Measurements from ENCODE around the gene DMAC2L. TPM values are rescaled to one million over a fixed set of nuclear protein-coding genes. Genes with fewer than 3 reads are reported as not detected.

Gene DMAC2L
- total RNA-seq, 1 experiment from 2014 or later = 14.0 TPM

- peak; percentile 71 for ATAC-seq
- TF ChIP-seq, protein P1, sequence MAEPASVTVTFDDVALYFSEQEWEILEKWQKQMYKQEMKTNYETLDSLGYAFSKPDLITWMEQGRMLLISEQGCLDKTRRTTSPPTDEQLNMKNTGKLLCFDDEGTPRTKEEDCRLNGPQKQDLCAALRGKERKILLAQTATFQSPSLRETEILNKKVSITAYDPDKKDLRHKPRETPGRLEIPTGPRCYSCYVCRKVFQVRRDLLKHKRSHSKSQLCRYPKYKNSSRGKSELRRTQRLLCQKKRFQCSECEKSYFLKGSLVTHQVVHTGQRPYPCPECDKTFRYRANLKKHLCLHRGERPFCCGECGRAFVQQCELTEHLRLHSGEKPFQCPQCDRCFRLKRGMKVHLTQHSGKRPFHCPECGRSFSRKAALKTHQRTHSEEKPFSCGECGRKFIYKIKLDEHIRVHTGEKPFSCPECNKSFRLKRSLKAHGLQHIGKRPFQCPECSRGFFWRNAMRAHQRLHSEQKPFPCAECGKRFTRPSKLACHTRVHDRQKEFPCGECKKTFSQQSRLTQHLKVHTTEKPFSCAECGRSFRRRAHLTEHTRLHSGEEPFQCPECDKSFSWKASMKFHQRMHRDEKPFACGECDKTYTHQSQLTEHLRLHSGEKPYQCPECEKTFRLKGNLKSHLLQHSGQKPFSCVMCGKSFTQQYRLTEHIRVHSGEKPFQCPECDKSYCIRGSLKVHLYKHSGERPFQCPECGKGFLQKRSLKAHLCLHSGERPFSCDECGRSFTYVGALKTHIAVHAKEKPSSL (CRISPR knock-in tag; conservative IDR thresholded peaks at IDR 0.05) = no peak
- TF ChIP-seq, protein P2, sequence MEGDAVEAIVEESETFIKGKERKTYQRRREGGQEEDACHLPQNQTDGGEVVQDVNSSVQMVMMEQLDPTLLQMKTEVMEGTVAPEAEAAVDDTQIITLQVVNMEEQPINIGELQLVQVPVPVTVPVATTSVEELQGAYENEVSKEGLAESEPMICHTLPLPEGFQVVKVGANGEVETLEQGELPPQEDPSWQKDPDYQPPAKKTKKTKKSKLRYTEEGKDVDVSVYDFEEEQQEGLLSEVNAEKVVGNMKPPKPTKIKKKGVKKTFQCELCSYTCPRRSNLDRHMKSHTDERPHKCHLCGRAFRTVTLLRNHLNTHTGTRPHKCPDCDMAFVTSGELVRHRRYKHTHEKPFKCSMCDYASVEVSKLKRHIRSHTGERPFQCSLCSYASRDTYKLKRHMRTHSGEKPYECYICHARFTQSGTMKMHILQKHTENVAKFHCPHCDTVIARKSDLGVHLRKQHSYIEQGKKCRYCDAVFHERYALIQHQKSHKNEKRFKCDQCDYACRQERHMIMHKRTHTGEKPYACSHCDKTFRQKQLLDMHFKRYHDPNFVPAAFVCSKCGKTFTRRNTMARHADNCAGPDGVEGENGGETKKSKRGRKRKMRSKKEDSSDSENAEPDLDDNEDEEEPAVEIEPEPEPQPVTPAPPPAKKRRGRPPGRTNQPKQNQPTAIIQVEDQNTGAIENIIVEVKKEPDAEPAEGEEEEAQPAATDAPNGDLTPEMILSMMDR (IDR thresholded peaks at IDR 0.05) = 0 out of 2 replicates have a peak, but pooled peaks have one; percentile 47
- TF ChIP-seq, protein P3, sequence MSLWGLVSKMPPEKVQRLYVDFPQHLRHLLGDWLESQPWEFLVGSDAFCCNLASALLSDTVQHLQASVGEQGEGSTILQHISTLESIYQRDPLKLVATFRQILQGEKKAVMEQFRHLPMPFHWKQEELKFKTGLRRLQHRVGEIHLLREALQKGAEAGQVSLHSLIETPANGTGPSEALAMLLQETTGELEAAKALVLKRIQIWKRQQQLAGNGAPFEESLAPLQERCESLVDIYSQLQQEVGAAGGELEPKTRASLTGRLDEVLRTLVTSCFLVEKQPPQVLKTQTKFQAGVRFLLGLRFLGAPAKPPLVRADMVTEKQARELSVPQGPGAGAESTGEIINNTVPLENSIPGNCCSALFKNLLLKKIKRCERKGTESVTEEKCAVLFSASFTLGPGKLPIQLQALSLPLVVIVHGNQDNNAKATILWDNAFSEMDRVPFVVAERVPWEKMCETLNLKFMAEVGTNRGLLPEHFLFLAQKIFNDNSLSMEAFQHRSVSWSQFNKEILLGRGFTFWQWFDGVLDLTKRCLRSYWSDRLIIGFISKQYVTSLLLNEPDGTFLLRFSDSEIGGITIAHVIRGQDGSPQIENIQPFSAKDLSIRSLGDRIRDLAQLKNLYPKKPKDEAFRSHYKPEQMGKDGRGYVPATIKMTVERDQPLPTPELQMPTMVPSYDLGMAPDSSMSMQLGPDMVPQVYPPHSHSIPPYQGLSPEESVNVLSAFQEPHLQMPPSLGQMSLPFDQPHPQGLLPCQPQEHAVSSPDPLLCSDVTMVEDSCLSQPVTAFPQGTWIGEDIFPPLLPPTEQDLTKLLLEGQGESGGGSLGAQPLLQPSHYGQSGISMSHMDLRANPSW (CRISPR knock-in tag; conservative IDR thresholded peaks at IDR 0.05; ENCODE audit: low read depth) = no peak
- TF ChIP-seq TEAD4 (CRISPR knock-in tag; IDR thresholded peaks at IDR 0.05) = no peak
- TF ChIP-seq ZSCAN18 (CRISPR knock-in tag; IDR thresholded peaks at IDR 0.05) = no peak
- peaks cover 25% of the 10 kb centered on the region for H3K4me1 Mint-ChIP-seq
- no peak for DNase-seq (ENCODE audit: low spot score)
- H3K4me3 Mint-ChIP-seq = peak overlapping the region; percentile 86
- H3K27ac Mint-ChIP-seq = peak overlapping the region; percentile 62
- peaks cover 6% of the 10 kb centered on the region; the same call in 1 of the 2 replicates for H3K27me3 Mint-ChIP-seq (ENCODE audit: low read depth)
- ChIA-PET POLR2A (interaction anchor here (0.6 to 1.3 kb wide), 4 partner anchors 21 to 449 kb away, joined by 3 to 7 read pairs (median 3); partner anchors contain the start of gene MAP4K5), CTCF (interaction anchor here (0.5 to 2.4 kb wide), 8 partner anchors 10 to 549 kb away, joined by 3 to 20 read pairs (median 4); partner anchors contain the start of genes ATL1 and MAP4K5)
- H3K36me3 Mint-ChIP-seq = peaks cover 35% of the 10 kb centered on the region
- peaks cover 19% of the 10 kb centered on the region for H3K9me3 Mint-ChIP-seq
These were observed 670 bp upstream of the DMAC2L start for GRCh38 chr14:50311337-50311971.

GRCh38 chr14:50312734-50313054, 570 bp downstream of the DMAC2L start:
- Mint-ChIP-seq H3K36me3 (peaks cover 35% of the 10 kb centered on the region), H3K4me1 (peaks cover 26% of the 10 kb centered on the region), H3K27ac (peak overlapping the region; percentile 70; the same call in 1 of the 2 replicates), H3K4me3 (peak overlapping the region; percentile 86), H3K27me3 (ENCODE audit: low read depth) (peaks cover 6% of the 10 kb centered on the region; the same call in 1 of the 2 replicates), H3K9me3 (peaks cover 19% of the 10 kb centered on the region)
- no peak for TF ChIP-seq FOXJ3 (CRISPR knock-in tag; IDR thresholded peaks at IDR 0.05; ENCODE audit: borderline replicate concordance)
- no peak for TF ChIP-seq MYBL2 (CRISPR knock-in tag; IDR thresholded peaks at IDR 0.05)
- TF ChIP-seq ZBTB21 (CRISPR knock-in tag; IDR thresholded peaks at IDR 0.05; ENCODE audit: borderline replicate concordance) = no peak
- TF ChIP-seq FOXP1 (CRISPR knock-in tag; IDR thresholded peaks at IDR 0.05; ENCODE audit: borderline replicate concordance) = no peak
- TF ChIP-seq KAT7 (CRISPR knock-in tag; IDR thresholded peaks at IDR 0.05; ENCODE audit: borderline replicate concordance) = no peak
- TF ChIP-seq, protein P3 (CRISPR knock-in tag; conservative IDR thresholded peaks at IDR 0.05; ENCODE audit: low read depth) = no peak
- TF ChIP-seq ETV6 (CRISPR knock-in tag; IDR thresholded peaks at IDR 0.05) = no peak
- no peak for TF ChIP-seq JUN (CRISPR knock-in tag; IDR thresholded peaks at IDR 0.05)
- no peak for TF ChIP-seq ATF3 (CRISPR knock-in tag; conservative IDR thresholded peaks at IDR 0.05)
- no peak for TF ChIP-seq ELF4 (CRISPR knock-in tag; IDR thresholded peaks at IDR 0.05; ENCODE audit: low read depth)
- TF ChIP-seq ZMAT4 (CRISPR knock-in tag; IDR thresholded peaks at IDR 0.05) = no peak
- no peak for TF ChIP-seq RELA (CRISPR knock-in tag; IDR thresholded peaks at IDR 0.05; ENCODE audit: borderline replicate concordance)
- TF ChIP-seq, protein P4, sequence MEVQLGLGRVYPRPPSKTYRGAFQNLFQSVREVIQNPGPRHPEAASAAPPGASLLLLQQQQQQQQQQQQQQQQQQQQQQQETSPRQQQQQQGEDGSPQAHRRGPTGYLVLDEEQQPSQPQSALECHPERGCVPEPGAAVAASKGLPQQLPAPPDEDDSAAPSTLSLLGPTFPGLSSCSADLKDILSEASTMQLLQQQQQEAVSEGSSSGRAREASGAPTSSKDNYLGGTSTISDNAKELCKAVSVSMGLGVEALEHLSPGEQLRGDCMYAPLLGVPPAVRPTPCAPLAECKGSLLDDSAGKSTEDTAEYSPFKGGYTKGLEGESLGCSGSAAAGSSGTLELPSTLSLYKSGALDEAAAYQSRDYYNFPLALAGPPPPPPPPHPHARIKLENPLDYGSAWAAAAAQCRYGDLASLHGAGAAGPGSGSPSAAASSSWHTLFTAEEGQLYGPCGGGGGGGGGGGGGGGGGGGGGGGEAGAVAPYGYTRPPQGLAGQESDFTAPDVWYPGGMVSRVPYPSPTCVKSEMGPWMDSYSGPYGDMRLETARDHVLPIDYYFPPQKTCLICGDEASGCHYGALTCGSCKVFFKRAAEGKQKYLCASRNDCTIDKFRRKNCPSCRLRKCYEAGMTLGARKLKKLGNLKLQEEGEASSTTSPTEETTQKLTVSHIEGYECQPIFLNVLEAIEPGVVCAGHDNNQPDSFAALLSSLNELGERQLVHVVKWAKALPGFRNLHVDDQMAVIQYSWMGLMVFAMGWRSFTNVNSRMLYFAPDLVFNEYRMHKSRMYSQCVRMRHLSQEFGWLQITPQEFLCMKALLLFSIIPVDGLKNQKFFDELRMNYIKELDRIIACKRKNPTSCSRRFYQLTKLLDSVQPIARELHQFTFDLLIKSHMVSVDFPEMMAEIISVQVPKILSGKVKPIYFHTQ (CRISPR knock-in tag; IDR thresholded peaks at IDR 0.05) = no peak
- DNase-seq (ENCODE audit: low spot score) = no peak
- ChIA-PET CTCF (interaction anchor here (0.6 to 2.4 kb wide), 11 partner anchors 8 to 548 kb away, joined by 3 to 20 read pairs (median 4); partner anchors contain the start of genes ATL1 and MAP4K5), POLR2A (interaction anchor here (0.7 to 1.2 kb wide), 2 partner anchors 216 to 356 kb away, joined by 3 read pairs; partner anchors contain the start of gene SAV1)
- ATAC-seq = peak; percentile 1
